Non-pigmented ciliary epithelial cell (primary cell): ENCODE measurements around the gene FCN1.
A peak's percentile ranks its signal among the peaks of the same experiment; 100 is the strongest.

Experiments
- DNase-seq: peaks from one replicate; pipeline ENCODE4 v3.0.0-alpha.2; 2010; ENCODE audit warnings: low read depth

FCN1 gene

GRCh38 chr9:134913713-134914500, 3.8 kb downstream of the FCN1 start:
- no peak for DNase-seq

DNA sequence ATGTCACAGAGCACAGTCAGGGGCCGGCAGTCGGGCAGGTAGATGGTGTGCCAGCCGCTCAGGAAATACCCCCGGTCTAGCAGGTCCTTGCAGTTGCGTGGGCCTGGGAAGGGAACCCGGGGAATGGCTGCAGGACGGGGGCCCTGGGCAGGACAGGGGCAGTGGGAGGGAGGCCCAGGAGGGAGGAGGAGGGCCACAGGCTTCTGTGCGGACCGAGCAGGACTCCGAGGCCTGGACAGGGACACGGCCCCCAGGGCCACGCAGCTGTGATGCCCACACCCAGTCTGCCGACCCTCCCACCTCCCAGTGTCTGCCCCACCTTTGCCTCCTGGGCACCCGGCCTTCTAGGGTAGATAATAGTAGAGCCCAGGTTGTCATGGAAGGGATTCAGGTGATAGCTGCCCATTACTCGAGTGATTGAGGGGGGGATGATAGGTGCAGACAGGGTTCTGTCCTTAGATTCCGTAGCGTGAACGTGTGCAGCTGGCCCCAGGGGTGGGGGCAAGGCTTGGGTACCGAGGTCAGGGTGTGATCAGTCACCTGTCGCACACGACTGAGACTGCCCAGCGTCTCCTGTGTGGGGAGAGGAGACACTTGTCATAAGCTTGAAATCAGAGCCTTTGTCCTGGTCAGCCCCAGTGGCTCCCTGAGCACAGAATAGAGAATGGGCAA, 4.5 kb downstream of the FCN1 start:
- DNase-seq: no peak

DNA sequence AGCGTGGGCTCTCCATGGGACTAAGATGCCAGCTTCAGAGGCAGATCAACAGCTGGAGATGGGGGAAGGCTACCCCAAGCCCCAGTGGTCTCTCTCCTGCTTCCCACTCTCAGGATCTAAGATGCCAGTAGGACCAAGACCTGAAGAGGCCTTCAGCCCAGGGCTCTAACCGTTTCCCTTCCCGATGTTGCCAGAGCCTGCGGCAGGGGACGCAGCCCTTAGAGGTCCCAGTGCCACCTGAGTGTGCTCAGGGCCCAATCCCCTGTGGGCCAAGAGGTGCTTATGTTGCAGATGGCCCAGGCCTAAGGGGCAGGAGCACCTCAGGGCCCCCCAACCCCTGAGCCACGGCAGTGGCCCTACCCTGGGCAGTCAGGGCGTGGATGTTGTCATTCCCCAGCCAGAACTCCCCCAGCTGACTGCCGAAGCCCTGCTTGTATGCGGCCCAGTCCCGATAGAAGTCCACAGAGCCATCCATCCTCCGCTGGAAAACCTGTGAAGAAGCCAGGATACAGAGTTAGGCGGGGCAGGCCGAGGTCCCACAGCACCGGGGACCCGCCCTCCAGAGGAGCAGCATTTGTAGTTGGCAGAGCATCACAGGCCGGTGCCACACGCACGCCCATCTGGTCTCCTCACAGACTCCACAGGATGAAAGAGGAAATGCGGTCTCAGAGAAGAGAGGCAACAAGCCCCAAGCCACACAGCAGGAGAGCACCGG, 5.4 kb downstream of the FCN1 start:
- no peak for DNase-seq

DNA sequence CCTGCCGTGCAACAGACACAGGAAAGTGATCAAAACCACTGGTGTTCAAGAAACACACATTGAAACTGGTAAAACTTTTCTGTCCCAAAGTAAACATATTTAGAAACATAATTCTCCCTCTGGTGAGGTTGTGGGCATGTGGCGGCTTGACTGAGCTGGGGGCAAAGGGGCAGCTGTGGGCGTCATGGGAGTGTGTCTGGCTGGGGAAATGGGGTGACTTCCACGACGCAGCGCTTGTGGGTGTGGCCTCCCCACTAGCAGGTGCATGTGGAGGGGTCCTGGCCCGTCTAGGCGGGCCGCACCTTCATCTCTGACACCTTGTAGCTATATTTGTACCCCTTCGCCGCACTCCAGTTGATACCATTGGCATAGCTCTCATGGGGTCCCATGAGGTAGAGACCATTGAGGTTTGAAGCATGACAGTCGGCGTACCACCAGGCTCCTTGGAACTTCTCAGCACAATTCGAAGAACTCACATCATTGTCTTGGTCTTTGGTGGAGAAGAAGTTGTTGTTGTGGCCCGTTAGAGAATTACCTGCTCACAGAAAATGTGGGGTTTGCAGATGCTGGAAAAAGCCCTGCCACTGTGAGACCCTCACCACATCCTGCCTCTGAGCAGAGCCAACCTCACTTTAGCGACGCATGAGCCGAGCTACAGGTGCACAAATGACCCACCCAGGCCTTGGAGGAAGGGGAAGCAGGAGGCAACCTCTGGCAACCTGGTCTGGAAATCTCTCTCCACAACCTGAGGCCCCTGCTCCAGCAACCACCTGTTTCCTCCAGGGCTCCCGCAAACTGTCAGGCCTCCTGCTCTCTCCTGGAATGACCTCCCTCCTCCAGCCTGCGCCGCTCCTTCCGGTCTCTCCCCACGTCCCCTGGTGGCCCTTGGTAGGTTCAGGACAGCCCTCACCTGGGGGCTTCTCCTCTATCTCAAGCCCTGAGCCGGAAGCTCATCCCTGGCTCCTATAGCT, 7.9 kb downstream of the FCN1 start:
- no peak for DNase-seq

- no peak for DNase-seq
These were observed 9.0 kb downstream of the FCN1 start for GRCh38 chr9:134908524-134909309.

DNA sequence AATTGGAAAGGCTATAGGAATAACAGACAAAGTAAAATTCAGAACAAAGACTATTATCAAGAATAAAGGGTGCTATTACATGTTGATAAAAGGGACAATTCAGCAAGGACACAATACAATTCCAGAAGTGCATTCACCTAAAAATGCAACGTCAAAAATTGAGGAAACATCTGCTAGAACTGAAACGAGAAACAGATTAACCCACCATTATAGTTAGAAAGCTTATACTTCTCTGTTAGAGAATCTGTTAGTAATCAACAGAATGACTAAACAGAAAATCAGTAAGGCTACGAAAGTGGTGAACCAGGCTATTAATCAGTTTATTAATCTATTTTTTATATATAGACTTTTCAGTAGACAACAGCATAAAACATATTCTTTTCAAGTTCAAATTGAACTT, 14.8 kb downstream of the FCN1 start:
- no peak for DNase-seq

- DNase-seq: no peak
These were observed 17.9 kb downstream of the FCN1 start for GRCh38 chr9:134899818-134900217.

DNA sequence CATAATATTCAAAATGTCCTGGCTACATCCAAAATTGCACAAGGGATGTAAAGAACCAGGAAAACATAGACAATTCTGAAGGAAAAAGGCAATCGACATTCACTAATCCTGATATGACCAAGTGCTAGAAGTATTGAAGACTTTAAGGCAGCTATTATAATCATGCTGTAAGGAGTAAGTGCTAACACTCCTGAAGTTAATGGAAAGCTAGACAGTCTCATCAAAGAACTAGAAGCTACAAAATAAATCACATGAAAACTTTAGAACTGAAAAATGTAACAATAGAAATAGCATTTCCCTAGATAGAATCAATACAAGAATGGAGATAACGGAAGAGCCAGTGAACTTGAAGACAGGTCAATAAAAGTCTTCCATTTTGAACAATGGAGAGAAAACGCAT, 18.5 kb downstream of the FCN1 start:
- no peak for DNase-seq

DNA sequence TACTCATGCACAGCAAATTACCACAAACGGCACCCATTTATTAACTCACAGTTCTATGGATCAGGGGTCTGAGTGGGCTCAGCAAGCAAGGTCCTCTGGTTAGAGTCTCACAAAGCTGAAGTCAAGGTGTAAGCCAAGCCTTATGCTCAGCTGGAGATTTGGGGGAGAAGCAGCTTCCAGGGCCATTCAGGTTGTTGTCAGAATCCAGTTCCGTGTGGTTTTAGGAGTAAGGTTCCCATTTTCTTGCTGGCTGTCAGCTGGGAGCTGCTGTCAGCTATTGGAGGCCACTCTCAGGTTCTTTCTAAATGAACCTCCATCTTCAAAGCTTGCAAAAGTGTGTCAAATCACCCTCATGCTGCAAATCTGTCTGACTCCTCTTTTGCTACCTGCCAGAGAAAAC, 19.4 kb downstream of the FCN1 start:
- no peak for DNase-seq

- no peak for DNase-seq
These were observed 20.0 kb downstream of the FCN1 start for GRCh38 chr9:134897584-134898170.

DNA sequence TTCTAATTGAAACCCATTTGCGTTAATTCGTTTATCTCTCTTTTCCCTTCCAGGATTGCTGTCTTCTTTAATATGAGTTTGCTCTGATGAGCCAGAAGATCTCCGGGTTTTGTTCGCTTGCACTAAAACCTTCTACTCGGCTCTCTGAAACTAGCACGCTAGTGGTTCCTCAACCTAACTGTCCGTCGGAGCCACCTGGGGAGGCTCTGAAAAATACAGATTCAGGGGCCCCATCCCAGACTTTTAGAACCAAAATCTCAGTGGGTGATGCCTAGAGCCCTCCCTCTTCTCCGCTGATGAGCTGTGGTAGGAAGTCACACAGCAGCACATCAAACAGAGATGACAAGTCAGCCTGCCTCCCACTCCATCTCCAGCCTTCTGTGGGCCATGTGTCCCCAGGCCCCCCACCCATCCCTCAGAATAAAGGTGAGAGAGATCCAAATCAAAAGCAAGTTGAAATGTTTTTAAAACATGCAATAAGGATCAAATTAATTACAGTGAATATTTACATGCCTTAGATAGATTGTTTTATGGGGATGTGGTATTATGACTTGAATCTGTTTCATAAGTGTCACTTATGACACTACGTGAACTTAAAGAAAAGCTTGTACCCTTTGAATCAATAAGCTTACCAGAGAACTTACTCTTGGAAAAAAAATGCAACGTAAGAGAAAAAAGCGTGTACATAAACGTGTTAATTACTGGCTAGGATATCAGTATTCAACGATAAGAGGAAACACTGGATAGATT, 20.7 kb downstream of the FCN1 start:
- DNase-seq: no peak

- peak; percentile 49 for DNase-seq
These were observed 21.5 kb downstream of the FCN1 start for GRCh38 chr9:134895908-134896833.

- DNase-seq: no peak
These were observed 22.2 kb downstream of the FCN1 start for GRCh38 chr9:134895567-134895907.

DNA sequence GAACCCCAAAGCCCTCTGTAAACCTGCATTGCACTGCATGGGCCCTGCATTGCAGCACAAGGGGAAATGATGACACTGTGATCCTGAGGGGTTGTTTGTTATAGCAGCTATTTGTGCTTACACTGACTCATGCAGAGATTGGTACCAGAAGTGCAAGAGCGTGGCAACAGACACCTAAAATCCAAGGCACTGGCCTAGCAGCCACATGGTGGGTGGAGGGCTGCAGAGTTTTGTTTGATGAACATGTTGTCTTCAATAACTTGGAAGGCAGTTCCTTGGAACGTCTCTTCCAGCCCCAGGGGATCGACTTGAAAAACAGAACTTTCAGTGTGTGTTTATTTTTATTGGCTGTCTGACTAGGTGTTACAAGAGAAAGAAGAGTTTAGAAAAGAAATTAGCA, 22.6 kb downstream of the FCN1 start:
- no peak for DNase-seq

DNA sequence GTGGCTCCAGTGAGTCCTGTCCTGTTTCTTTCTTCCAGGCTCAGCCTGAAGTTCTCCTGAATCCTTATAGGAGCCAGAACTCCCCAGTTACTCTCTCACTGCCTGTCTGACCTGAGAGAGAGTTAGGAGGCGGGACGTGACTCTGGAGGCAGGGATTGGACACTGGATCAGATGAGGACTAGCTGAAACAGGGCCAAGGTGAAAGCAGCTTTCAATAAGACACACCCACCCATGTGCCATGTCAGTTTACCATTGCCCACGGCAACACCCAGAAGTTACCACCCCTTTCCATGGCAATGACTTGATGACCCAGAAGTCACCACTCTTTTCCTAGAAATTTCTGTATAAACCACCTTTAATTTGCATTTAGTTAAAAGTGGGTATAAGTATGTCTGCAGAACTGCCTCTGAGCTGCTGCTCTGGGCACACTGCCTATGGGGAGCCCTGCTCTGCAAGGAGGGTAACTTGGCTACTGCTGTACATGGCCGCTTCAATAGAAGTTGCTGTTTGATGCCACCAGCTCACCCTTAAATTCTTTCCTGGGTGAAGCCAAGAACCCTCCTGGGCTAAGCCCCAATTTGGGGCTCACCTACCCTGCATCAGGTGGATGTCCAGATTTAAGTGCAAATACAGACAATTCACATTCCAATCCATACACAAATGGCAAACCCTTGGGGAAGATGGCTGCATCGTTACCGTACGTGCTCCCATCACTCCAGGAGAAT, 23.4 kb downstream of the FCN1 start:
- no peak for DNase-seq

- DNase-seq: no peak
These were observed 24.8 kb downstream of the FCN1 start for GRCh38 chr9:134892820-134893420.

DNA sequence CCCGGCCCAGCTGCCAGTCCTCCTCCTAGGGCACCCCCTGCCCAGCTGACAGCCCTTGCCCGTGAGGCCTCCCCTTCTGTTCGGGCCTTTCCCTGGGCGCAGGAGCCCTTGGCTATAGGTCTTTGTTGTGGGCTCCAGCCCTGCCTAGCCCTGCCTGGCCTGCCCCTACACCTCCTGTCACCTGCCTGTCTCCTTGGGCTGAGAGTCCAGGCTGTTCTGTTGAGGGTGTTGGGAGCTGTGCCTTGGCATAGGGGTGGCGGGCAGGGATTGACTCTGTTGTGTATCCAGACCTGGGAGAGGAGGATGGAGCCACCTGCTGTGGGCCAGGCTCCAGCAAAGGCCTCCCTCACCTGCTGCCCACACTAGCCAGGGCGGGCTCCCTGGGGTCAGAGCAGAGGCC, 25.5 kb downstream of the FCN1 start:
- no peak for DNase-seq

DNA sequence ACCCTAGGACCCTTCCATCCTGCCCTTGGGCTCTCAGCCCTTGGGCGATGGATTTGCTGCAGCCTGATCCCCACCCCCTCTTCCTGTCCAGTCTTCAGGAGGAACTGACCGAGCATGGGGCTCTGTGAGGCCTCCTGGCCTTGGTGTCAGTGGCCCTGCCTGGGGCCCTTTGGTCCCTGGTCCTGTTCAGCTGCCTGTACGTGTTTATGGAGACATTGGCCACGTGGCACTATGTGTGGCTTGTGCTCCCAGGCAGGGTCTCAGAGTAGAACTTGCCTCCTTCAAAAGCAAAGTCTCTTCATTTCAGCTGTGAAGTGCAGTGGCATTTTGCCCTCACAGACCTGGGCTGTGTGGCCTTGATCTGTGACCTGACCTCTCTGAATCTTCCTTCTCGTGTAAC, 26.0 kb downstream of the FCN1 start:
- DNase-seq: no peak
